Duodenal mucosa (tissue), 2 donors: ENCODE data around the gene DMRT1.

Source experiments
- H3K27ac ChIP-seq: one replicate; pipeline ENCODE4 v1.7.0; 2013; ENCODE audit warnings: low read depth, low read length
- H3K27me3 ChIP-seq, 2 donors: one replicate each; pipeline ENCODE4 v1.7.0; 2013; ENCODE audit warnings: low read length in 2 of 2, control low read depth in 1 of 2; ENCODE audit not compliant: insufficient read depth in 2 of 2, control insufficient read depth in 1 of 2
- H3K36me3 ChIP-seq, 2 donors: one replicate each; pipeline ENCODE4 v1.7.0; 2013; ENCODE audit warnings: low read length in 2 of 2, control low read depth in 1 of 2; ENCODE audit not compliant: insufficient read depth in 2 of 2, control insufficient read depth in 1 of 2
- H3K4me1 ChIP-seq, 2 donors: one replicate each; pipeline ENCODE4 v1.7.0; 2013; ENCODE audit warnings: low read length in 2 of 2, control low read depth in 1 of 2; ENCODE audit not compliant: insufficient read depth in 2 of 2, control insufficient read depth in 1 of 2
- H3K4me3 ChIP-seq, 2 donors: one replicate each; pipeline ENCODE4 v1.7.0; 2013; ENCODE audit warnings: low read length in 2 of 2, low read depth in 1 of 2
- H3K9ac ChIP-seq, 2 donors: one replicate each; pipeline ENCODE4 v1.7.0; 2013; ENCODE audit warnings: low read length in 2 of 2, low read depth in 1 of 2
- H3K9me3 ChIP-seq, 2 donors: one replicate each; pipeline ENCODE4 v1.7.0; 2013; ENCODE audit warnings: low read length in 2 of 2, control low read depth in 1 of 2; ENCODE audit not compliant: control insufficient read depth in 1 of 2

The DMRT1 gene

GRCh38 chr9:917730-918129, 76.2 kb downstream of the DMRT1 start:
- Histone ChIP-seq H3K9ac (no peak overlapping the region), H3K4me3 (no peak overlapping the region), H3K4me1 (peaks cover 0 to 4% of the 10 kb centered on the region in 2 donors), H3K27ac (no peak overlapping the region), H3K9me3 (no peaks in the 10 kb centered on the region), H3K36me3 (no peaks in the 10 kb centered on the region), H3K27me3 (peaks cover 0 to 15% of the 10 kb centered on the region in 2 donors)

GRCh38 chr9:920927-921326, 79.4 kb downstream of the DMRT1 start:
- no peak overlapping the region for H3K9ac ChIP-seq
- H3K27ac ChIP-seq: no peak overlapping the region
- H3K4me1 ChIP-seq: peaks cover 0 to 4% of the 10 kb centered on the region in 2 donors
- H3K9me3 ChIP-seq: no peaks in the 10 kb centered on the region
- peaks cover 0 to 15% of the 10 kb centered on the region in 2 donors for H3K27me3 ChIP-seq
- no peak overlapping the region for H3K4me3 ChIP-seq
- no peaks in the 10 kb centered on the region for H3K36me3 ChIP-seq

- H3K27me3 ChIP-seq: peaks cover 4 to 12% of the 10 kb centered on the region in 2 donors
- H3K36me3 ChIP-seq: no peaks in the 10 kb centered on the region
- H3K4me3 ChIP-seq: no peak overlapping the region
- H3K4me1 ChIP-seq: peaks cover 0 to 4% of the 10 kb centered on the region in 2 donors
- no peak overlapping the region for H3K9ac ChIP-seq
- no peak overlapping the region for H3K27ac ChIP-seq
- no peaks in the 10 kb centered on the region for H3K9me3 ChIP-seq
Measured at GRCh38 chr9:922171-922570, 80.7 kb downstream of the DMRT1 start.

GRCh38 chr9:922731-923130, 81.2 kb downstream of the DMRT1 start:
- no peak overlapping the region for H3K9ac ChIP-seq
- no peaks in the 10 kb centered on the region for H3K9me3 ChIP-seq
- no peaks in the 10 kb centered on the region for H3K4me1 ChIP-seq
- no peak overlapping the region for H3K4me3 ChIP-seq
- no peak overlapping the region for H3K27ac ChIP-seq
- H3K36me3 ChIP-seq: no peaks in the 10 kb centered on the region
- peaks cover 4 to 12% of the 10 kb centered on the region in 2 donors for H3K27me3 ChIP-seq

GRCh38 chr9:926976-927375, 85.5 kb downstream of the DMRT1 start:
- H3K27me3 ChIP-seq: peaks cover 0 to 4% of the 10 kb centered on the region in 2 donors
- H3K4me3 ChIP-seq: no peak overlapping the region
- H3K9me3 ChIP-seq: no peaks in the 10 kb centered on the region

GRCh38 chr9:928363-929042, 87.0 kb downstream of the DMRT1 start:
- peaks cover 4 to 5% of the 10 kb centered on the region in 2 donors for H3K27me3 ChIP-seq
- H3K27ac ChIP-seq: no peak overlapping the region
- no peak overlapping the region for H3K4me3 ChIP-seq
- H3K9ac ChIP-seq: no peak overlapping the region
- no peaks in the 10 kb centered on the region for H3K9me3 ChIP-seq
- no peaks in the 10 kb centered on the region for H3K36me3 ChIP-seq
- H3K4me1 ChIP-seq: no peaks in the 10 kb centered on the region

More at GRCh38 chr9:926976-927375, 85.5 kb downstream of the DMRT1 start:
- no peak overlapping the region for H3K27ac ChIP-seq
- H3K9ac ChIP-seq: no peak overlapping the region
- H3K4me1 ChIP-seq: no peaks in the 10 kb centered on the region
- no peaks in the 10 kb centered on the region for H3K36me3 ChIP-seq

GRCh38 chr9:929719-930118, 88.2 kb downstream of the DMRT1 start:
- no peaks in the 10 kb centered on the region for H3K36me3 ChIP-seq
- peaks cover 4 to 9% of the 10 kb centered on the region in 2 donors for H3K27me3 ChIP-seq
- H3K9ac ChIP-seq: no peak overlapping the region
- no peak overlapping the region for H3K27ac ChIP-seq
- H3K4me3 ChIP-seq: no peak overlapping the region
- no peaks in the 10 kb centered on the region for H3K9me3 ChIP-seq
- no peaks in the 10 kb centered on the region for H3K4me1 ChIP-seq

- Histone ChIP-seq H3K9ac (no peak overlapping the region), H3K27ac (no peak overlapping the region), H3K36me3 (no peaks in the 10 kb centered on the region), H3K27me3 (peaks cover 4 to 12% of the 10 kb centered on the region in 2 donors), H3K4me1 (no peaks in the 10 kb centered on the region), H3K9me3 (peaks cover 0 to 2% of the 10 kb centered on the region in 2 donors), H3K4me3 (no peak overlapping the region)
Measured at GRCh38 chr9:933356-933755, 91.9 kb downstream of the DMRT1 start.

GRCh38 chr9:935348-935965, 94.0 kb downstream of the DMRT1 start:
- no peak overlapping the region for H3K4me3 ChIP-seq
- no peak overlapping the region for H3K27ac ChIP-seq
- no peaks in the 10 kb centered on the region for H3K4me1 ChIP-seq
- H3K27me3 ChIP-seq: peaks cover 4 to 15% of the 10 kb centered on the region in 2 donors
- no peaks in the 10 kb centered on the region for H3K36me3 ChIP-seq
- H3K9ac ChIP-seq: no peak overlapping the region
- peaks cover 2 to 5% of the 10 kb centered on the region in 2 donors for H3K9me3 ChIP-seq

GRCh38 chr9:942805-943580, 101.5 kb downstream of the DMRT1 start:
- peaks cover 7 to 8% of the 10 kb centered on the region in 2 donors for H3K27me3 ChIP-seq
- H3K9me3 ChIP-seq: peaks cover 0 to 5% of the 10 kb centered on the region in 2 donors
- no peak overlapping the region for H3K27ac ChIP-seq
- H3K4me3 ChIP-seq: no peak overlapping the region
- H3K4me1 ChIP-seq: no peaks in the 10 kb centered on the region
- no peak overlapping the region for H3K9ac ChIP-seq
- H3K36me3 ChIP-seq: no peaks in the 10 kb centered on the region
